ENCODE results near the gene ITPK1. TPM values are rescaled to one million over a fixed set of nuclear protein-coding genes. Genes with fewer than 3 reads are reported as not detected.

Gene ITPK1
- total and polyA plus RNA-seq, 7 experiments from 2014 or later = 10.2 to 71.8 (median 21.3) TPM

DNA sequence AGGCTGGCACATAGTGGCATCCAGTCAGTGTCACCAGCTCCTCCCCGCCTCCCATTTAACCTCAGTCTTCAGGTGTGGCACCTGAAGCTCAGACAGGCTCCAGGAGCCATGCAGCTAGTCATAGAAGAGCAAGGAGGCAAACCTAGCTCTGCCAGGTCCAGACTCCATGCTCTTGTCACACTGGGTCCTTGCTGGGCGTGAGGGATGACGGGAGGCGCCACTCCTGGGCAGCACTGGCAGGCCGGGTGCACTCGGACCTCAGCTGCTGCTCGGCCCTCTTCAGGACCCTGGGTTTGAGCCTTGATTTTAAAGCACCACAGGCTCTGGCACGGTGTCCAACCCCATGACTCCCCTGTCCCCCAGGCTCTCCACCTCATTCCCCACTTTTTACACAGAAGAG, 24.1 kb downstream of the ITPK1 start:
- CTCF ChIA-PET = interaction anchor here (1.3 kb wide), 1 partner anchor 22 kb away, joined by 3 read pairs; no protein-coding TSS in a partner anchor
- H3K27me3 ChIP-seq (ENCODE audit: control insufficient read depth in 2 of 2, insufficient read depth in 2 of 2, low read length in 2 of 2) = no peaks in the 10 kb centered on the region
- peaks cover 0 to 4% (median 0%) of the 10 kb centered on the region in 5 donors for H3K36me3 Mint-ChIP-seq
- H3K4me1 Mint-ChIP-seq = peaks cover 8 to 35% (median 21%) of the 10 kb centered on the region in 7 donors
- POLR2A ChIA-PET = no interaction called here
- H3K27me3 Mint-ChIP-seq = no peaks in the 10 kb centered on the region
- H3K36me3 ChIP-seq (ENCODE audit: control insufficient read depth in 2 of 3, insufficient read depth in 3 of 3, low read length in 3 of 3) = no peaks in the 10 kb centered on the region
- peak overlapping the region in 2 of 9 donors; percentile 20 to 26 for H3K27ac Mint-ChIP-seq
- intact Hi-C loops (cut with micrococcal nuclease) = no loop called here
- H3K9me3 ChIP-seq (ENCODE audit: control insufficient read depth in 2 of 3, low read length in 3 of 3) = no peaks in the 10 kb centered on the region
- no peak overlapping the region for H3K4me3 ChIP-seq (ENCODE audit: low read length)
- H3K4me1 ChIP-seq (ENCODE audit: control insufficient read depth in 2 of 2, insufficient read depth in 2 of 2, low read length in 2 of 2) = no peaks in the 10 kb centered on the region
- H3K4me3 Mint-ChIP-seq = no peak overlapping the region
- H3K27ac ChIP-seq (ENCODE audit: low read depth, low read length) = no peak overlapping the region
- H3K9me3 Mint-ChIP-seq = peaks cover 0 to 1% (median 0%) of the 10 kb centered on the region in 11 donors
- ATAC-seq (no peak), DNase-seq (no peak)

DNA sequence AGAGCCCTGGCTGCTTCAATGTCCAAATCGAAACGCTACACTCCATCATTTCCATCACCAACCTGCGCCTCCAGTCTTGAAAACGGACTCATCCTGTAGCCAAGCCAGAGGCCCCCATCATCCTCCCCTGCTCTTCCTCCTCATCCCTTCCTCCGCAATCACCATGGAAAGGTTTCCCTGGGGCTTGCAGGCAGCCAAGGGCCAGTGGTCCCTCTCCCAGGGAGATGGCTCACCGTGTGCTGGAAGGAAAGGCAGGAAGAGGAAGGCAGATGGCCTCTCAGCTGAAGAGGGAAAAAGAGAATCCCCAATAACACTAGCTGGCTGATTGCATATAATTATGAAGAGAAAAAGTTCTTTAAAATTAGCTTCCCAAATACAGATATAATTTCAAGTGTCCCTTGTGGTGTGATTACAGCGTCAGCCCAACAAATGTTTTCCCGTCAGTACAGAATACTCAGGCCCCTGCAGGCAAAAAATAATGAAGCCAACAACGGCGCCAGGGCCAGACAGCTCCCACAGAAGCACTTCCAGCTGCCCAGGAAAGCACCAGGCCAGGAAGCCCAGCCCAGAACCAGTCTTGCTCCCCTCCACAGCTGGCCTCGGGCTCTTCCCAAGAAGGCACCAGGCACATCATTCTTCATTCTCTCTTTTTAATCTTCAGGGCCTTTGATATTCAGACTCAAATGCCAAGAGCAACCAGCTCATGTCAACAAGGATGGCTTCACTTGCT, 24.7 kb downstream of the ITPK1 start:
- H3K36me3 ChIP-seq (ENCODE audit: control insufficient read depth in 2 of 3, insufficient read depth in 3 of 3, low read length in 3 of 3) = no peaks in the 10 kb centered on the region
- Mint-ChIP-seq H3K27ac (peak overlapping the region in 2 of 9 donors; percentile 33 to 36), H3K4me3 (no peak overlapping the region), H3K36me3 (peaks cover 0 to 4% (median 0%) of the 10 kb centered on the region in 5 donors), H3K27me3 (no peaks in the 10 kb centered on the region), H3K4me1 (peaks cover 3 to 34% (median 16%) of the 10 kb centered on the region in 7 donors), H3K9me3 (peaks cover 0 to 1% (median 0%) of the 10 kb centered on the region in 11 donors)
- POLR2A ChIA-PET = no interaction called here
- CTCF ChIA-PET = interaction anchor here (1.3 kb wide), 1 partner anchor 23 kb away, joined by 3 read pairs; no protein-coding TSS in a partner anchor
- H3K9me3 ChIP-seq (ENCODE audit: control insufficient read depth in 2 of 3, low read length in 3 of 3) = no peaks in the 10 kb centered on the region
- ATAC-seq (no peak), DNase-seq (no peak)
- no peaks in the 10 kb centered on the region for H3K27me3 ChIP-seq (ENCODE audit: control insufficient read depth in 2 of 2, insufficient read depth in 2 of 2, low read length in 2 of 2)
- intact Hi-C loops (cut with micrococcal nuclease) = no loop called here
- H3K4me1 ChIP-seq (ENCODE audit: control insufficient read depth in 2 of 2, insufficient read depth in 2 of 2, low read length in 2 of 2) = no peaks in the 10 kb centered on the region
- no peak overlapping the region for H3K4me3 ChIP-seq (ENCODE audit: low read length)
- no peak overlapping the region for H3K27ac ChIP-seq (ENCODE audit: low read depth, low read length)

DNA sequence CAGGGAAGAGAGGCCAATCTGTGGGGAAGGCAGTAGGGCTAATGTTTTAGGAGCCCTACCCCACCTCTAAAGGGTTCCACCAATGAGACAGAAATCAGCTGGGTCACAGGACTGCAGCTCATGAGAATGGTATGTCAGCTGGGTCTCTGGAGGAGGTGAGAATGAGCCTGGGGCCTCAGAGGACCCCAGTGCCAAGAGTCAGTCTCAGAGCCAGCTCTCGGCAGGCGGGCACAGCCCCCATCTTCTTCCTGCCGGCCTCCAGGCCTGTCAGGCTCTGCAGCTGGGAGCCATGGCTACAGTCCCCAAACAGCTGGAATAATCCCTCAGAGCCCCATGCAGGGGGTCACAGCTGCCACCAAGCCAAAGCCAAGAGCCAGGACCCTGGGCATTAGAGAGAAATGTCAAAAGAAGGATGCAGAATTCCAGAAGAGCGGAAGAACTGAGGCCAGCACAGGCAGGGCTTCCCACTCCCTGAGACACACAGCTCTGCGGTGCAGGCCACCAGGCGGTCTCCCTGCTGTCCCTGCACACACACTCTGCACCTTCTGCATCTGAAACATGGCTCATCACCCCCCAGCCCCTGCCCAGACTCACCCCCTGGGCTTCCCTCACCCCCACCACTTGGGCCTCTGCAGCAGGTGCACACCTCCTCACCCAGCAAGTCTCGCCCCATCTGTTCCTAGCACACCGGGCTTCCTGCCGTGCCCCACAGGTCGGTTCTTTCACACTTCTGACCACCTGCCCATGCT, 26.0 kb downstream of the ITPK1 start:
- Mint-ChIP-seq H3K4me3 (no peak overlapping the region), H3K27me3 (no peaks in the 10 kb centered on the region), H3K9me3 (peaks cover 0 to 1% (median 0%) of the 10 kb centered on the region in 11 donors), H3K36me3 (peaks cover 0 to 4% (median 0%) of the 10 kb centered on the region in 5 donors), H3K4me1 (peaks cover under 1 to 28% (median 12%) of the 10 kb centered on the region in 7 donors), H3K27ac (peak overlapping the region in 3 of 9 donors; percentile 17 to 59 (median 36))
- ATAC-seq = no peak
- no peak overlapping the region for H3K4me3 ChIP-seq (ENCODE audit: low read length)
- no peaks in the 10 kb centered on the region for H3K4me1 ChIP-seq (ENCODE audit: control insufficient read depth in 2 of 2, insufficient read depth in 2 of 2, low read length in 2 of 2)
- CTCF ChIA-PET = no interaction called here
- no peak for DNase-seq
- H3K36me3 ChIP-seq (ENCODE audit: control insufficient read depth in 2 of 3, insufficient read depth in 3 of 3, low read length in 3 of 3) = no peaks in the 10 kb centered on the region
- H3K9me3 ChIP-seq (ENCODE audit: control insufficient read depth in 2 of 3, low read length in 3 of 3) = no peaks in the 10 kb centered on the region
- no peaks in the 10 kb centered on the region for H3K27me3 ChIP-seq (ENCODE audit: control insufficient read depth in 2 of 2, insufficient read depth in 2 of 2, low read length in 2 of 2)
- POLR2A ChIA-PET = no interaction called here
- no peak overlapping the region for H3K27ac ChIP-seq (ENCODE audit: low read depth, low read length)
- intact Hi-C loops (cut with micrococcal nuclease) = no loop called here

DNA sequence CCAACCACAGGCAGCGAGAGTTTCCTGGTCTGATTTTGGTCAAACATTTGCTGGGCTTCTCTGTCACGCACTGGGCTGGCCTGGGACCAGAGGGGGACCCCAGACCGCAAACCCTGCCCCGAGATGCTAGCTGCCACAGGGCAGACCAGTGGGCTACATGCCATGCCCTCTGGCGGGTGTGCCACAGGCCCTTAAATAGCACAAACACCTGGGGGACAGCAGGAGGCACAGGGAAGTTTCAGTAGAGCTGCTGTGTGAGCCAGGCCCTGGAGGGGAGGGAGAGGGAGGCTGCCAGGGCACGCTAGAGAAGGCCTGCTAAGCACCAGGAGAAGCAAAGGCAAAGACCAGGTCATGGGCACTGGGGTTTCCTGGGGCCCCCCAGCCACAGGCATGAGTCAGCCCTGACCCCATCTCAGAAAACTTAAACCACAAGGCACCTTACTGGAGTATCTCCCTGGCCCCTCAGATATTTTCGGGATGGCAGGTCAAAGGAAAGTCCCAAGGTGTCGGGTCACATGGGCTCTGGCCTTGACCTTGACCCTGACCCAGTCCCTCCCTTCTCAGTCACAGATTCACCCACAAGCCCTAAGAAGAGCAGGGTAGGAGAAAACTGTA, 29.2 kb downstream of the ITPK1 start:
- CTCF ChIA-PET = no interaction called here
- Histone ChIP-seq H3K36me3 (ENCODE audit: control insufficient read depth in 2 of 3, insufficient read depth in 3 of 3, low read length in 3 of 3) (no peaks in the 10 kb centered on the region), H3K4me1 (ENCODE audit: control insufficient read depth in 2 of 2, insufficient read depth in 2 of 2, low read length in 2 of 2) (peaks cover 8 to 12% of the 10 kb centered on the region in 2 donors), H3K9me3 (ENCODE audit: control insufficient read depth in 2 of 3, low read length in 3 of 3) (no peaks in the 10 kb centered on the region), H3K27me3 (ENCODE audit: control insufficient read depth in 2 of 2, insufficient read depth in 2 of 2, low read length in 2 of 2) (no peaks in the 10 kb centered on the region), H3K4me3 (ENCODE audit: low read length) (no peak overlapping the region), H3K27ac (ENCODE audit: low read depth, low read length) (no peak overlapping the region)
- Mint-ChIP-seq H3K27me3 (no peaks in the 10 kb centered on the region), H3K4me1 (peaks cover 15 to 34% (median 25%) of the 10 kb centered on the region in 7 donors), H3K9me3 (no peaks in the 10 kb centered on the region), H3K27ac (peak overlapping the region in 1 of 9 donors; percentile 17), H3K4me3 (no peak overlapping the region), H3K36me3 (peaks cover 0 to 7% (median 0%) of the 10 kb centered on the region in 5 donors)
- intact Hi-C loops (cut with micrococcal nuclease) = no loop called here
- POLR2A ChIA-PET = no interaction called here
- ATAC-seq (no peak), DNase-seq (no peak)

DNA sequence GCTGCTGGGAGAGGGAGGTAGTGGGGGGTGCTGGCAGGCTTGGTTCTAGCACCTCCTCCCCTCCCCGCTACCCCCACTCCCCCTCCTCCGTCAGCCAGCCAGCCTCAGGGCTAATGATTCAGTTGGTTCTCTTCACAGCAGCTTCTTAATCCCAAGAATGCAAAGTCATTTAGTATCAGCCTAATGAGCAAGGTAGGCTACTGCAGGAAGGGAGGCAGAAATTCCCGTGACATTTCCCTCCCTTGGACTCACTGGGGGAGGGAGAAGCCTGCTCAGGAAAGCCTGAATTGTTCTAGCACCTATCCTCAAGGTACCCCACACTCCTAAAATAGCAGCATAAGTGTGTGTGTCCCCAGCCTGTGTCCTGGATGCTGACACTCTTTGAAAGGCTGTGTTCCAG, 29.8 kb downstream of the ITPK1 start:
- no peak for DNase-seq
- no peaks in the 10 kb centered on the region for H3K9me3 Mint-ChIP-seq
- H3K4me3 Mint-ChIP-seq = no peak overlapping the region
- Histone ChIP-seq H3K36me3 (ENCODE audit: control insufficient read depth in 2 of 3, insufficient read depth in 3 of 3, low read length in 3 of 3) (no peaks in the 10 kb centered on the region), H3K9me3 (ENCODE audit: control insufficient read depth in 2 of 3, low read length in 3 of 3) (no peaks in the 10 kb centered on the region), H3K4me3 (ENCODE audit: low read length) (no peak overlapping the region), H3K4me1 (ENCODE audit: control insufficient read depth in 2 of 2, insufficient read depth in 2 of 2, low read length in 2 of 2) (peaks cover 8 to 15% of the 10 kb centered on the region in 2 donors), H3K27me3 (ENCODE audit: control insufficient read depth in 2 of 2, insufficient read depth in 2 of 2, low read length in 2 of 2) (no peaks in the 10 kb centered on the region), H3K27ac (ENCODE audit: low read depth, low read length) (no peak overlapping the region)
- POLR2A ChIA-PET = no interaction called here
- H3K27me3 Mint-ChIP-seq = no peaks in the 10 kb centered on the region
- CTCF ChIA-PET = no interaction called here
- H3K4me1 Mint-ChIP-seq = peaks cover 15 to 36% (median 23%) of the 10 kb centered on the region in 7 donors
- intact Hi-C loops (cut with micrococcal nuclease) = no loop called here
- H3K27ac Mint-ChIP-seq = no peak overlapping the region
- ATAC-seq = no peak
- peaks cover 0 to 7% (median 0%) of the 10 kb centered on the region in 5 donors for H3K36me3 Mint-ChIP-seq

DNA sequence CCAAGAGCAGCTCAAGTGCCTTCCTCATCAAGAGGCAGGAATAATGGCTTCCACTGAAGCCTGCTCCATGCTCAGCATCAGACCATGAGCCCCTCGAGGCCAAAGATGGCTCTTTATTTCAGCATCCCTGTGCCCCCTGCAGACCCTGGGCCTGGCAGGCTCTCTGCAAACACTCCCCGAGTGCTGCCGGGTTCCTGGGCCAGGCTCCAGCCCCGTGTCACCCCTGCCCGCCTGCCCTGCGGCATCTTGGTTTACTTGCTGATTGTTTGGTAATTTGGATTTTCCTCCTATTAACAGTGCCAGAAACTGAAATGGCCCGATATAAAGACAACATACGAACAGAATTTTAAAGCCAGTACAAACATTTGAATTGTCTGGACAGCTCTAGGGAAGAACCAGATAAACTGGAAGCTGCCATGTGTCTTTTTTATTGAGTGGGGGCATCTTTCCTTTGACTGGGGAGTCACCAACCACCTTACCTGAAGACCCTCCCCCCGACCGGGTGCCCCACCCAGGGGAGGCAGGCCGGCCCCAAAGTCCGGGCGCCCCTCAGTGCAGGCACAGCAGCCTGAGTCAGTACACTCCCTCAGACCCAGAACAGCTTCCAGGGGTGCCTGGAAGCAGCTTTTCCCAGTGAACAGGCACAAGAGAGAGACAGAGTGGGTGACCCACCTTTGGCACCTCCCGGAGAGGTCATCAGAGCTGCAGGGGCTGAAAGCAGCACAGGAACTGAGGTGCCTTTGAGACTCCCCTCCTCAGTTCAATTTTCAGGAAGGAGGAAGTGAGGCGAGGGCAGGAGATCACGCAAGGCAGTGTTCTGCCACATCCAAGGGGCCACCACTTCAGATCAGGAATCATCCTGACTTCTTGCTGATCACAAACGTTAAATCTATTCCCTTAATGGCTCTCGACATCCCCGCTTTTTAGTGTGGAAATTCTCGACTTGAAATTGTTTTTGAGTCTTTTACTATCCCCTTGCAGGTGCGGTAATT, 30.6 kb downstream of the ITPK1 start:
- no peak overlapping the region for H3K27ac ChIP-seq (ENCODE audit: low read depth, low read length)
- no peak overlapping the region for H3K4me3 ChIP-seq (ENCODE audit: low read length)

More for the DNA sequence above, 30.6 kb downstream of the ITPK1 start:
- H3K36me3 Mint-ChIP-seq = peaks cover 0 to 7% (median 0%) of the 10 kb centered on the region in 5 donors
- peak overlapping the region in 3 of 9 donors; percentile 14 to 28 (median 17) for H3K27ac Mint-ChIP-seq
- H3K27me3 Mint-ChIP-seq = no peaks in the 10 kb centered on the region
- peaks cover 15 to 36% (median 20%) of the 10 kb centered on the region in 7 donors for H3K4me1 Mint-ChIP-seq
- H3K4me3 Mint-ChIP-seq = no peak overlapping the region
- no peak for DNase-seq
- ChIA-PET CTCF (interaction anchor here (1.0 kb wide), 1 partner anchor 29 kb away, joined by 3 read pairs; no protein-coding TSS in a partner anchor), POLR2A (no interaction called here)
- H3K9me3 Mint-ChIP-seq = no peaks in the 10 kb centered on the region
- no peaks in the 10 kb centered on the region for H3K9me3 ChIP-seq (ENCODE audit: control insufficient read depth in 2 of 3, low read length in 3 of 3)
- ATAC-seq = no peak
- intact Hi-C loops (cut with micrococcal nuclease) = no loop called here
- H3K27me3 ChIP-seq (ENCODE audit: control insufficient read depth in 2 of 2, insufficient read depth in 2 of 2, low read length in 2 of 2) = no peaks in the 10 kb centered on the region
- no peaks in the 10 kb centered on the region for H3K36me3 ChIP-seq (ENCODE audit: control insufficient read depth in 2 of 3, insufficient read depth in 3 of 3, low read length in 3 of 3)
- H3K4me1 ChIP-seq (ENCODE audit: control insufficient read depth in 2 of 2, insufficient read depth in 2 of 2, low read length in 2 of 2) = peaks cover 8 to 15% of the 10 kb centered on the region in 2 donors
